Measurements from ENCODE around the gene LMOD1. TPM values are rescaled to one million over a fixed set of nuclear protein-coding genes. Genes with fewer than 3 reads are reported as not detected.
A peak's percentile ranks its signal among the peaks of the same experiment; 100 is the strongest.
"Not testable (repeated sequence)": the region's sequence is repeated elsewhere in the genome, so short reads cannot be mapped to it uniquely, and the experiment has no call there.

Gene LMOD1
- total RNA-seq, 3 donors from 2014 or later, result 11.6 to 442 (median 37.4) TPM

- intact Hi-C loops (cut with DNase I, micrococcal nuclease), result no loop called here
- peak; percentile 64 for ATAC-seq
- H3K4me3 ChIP-seq, result no peak overlapping the region
- no peaks in the 10 kb centered on the region for H3K4me1 ChIP-seq (ENCODE audit: low read depth)
- no peak for DNase-seq
- H3K36me3 ChIP-seq (ENCODE audit: low read depth), result no peaks in the 10 kb centered on the region
- no peak for TF ChIP-seq CTCF (IDR thresholded peaks at IDR 0.05)
- no peaks in the 10 kb centered on the region for H3K9me3 ChIP-seq
Observed at GRCh38 chr1:201904579-201904978, 41.8 kb downstream of the LMOD1 start.

- intact Hi-C loops (cut with DNase I, micrococcal nuclease), result no loop called here
- peak; percentile 26 for ATAC-seq
- DNase-seq, result no peak
- Histone ChIP-seq H3K9me3 (no peaks in the 10 kb centered on the region), H3K36me3 (ENCODE audit: low read depth) (no peaks in the 10 kb centered on the region), H3K4me1 (ENCODE audit: low read depth) (no peaks in the 10 kb centered on the region), H3K4me3 (no peak overlapping the region)
- no peak for TF ChIP-seq CTCF (IDR thresholded peaks at IDR 0.05)
Observed at GRCh38 chr1:201903135-201903534, 43.2 kb downstream of the LMOD1 start.

- no peak for TF ChIP-seq CTCF (IDR thresholded peaks at IDR 0.05)
- no peaks in the 10 kb centered on the region for H3K4me1 ChIP-seq (ENCODE audit: low read depth)
- H3K36me3 ChIP-seq (ENCODE audit: low read depth), result no peaks in the 10 kb centered on the region
- no peak overlapping the region for H3K4me3 ChIP-seq
- intact Hi-C loops (cut with DNase I, micrococcal nuclease), result no loop called here
- DNase-seq (no peak), ATAC-seq (no peak)
- H3K9me3 ChIP-seq, result no peaks in the 10 kb centered on the region
Observed at GRCh38 chr1:201902198-201902597, 44.1 kb downstream of the LMOD1 start.

GRCh38 chr1:201901036-201901435, 45.3 kb downstream of the LMOD1 start:
- H3K9me3 ChIP-seq; H3K4me1 ChIP-seq (ENCODE audit: low read depth); ATAC-seq; H3K4me3 ChIP-seq; DNase-seq; intact Hi-C loops (cut with DNase I, micrococcal nuclease); H3K36me3 ChIP-seq (ENCODE audit: low read depth): not testable (repeated sequence)

GRCh38 chr1:201900476-201900875, 45.9 kb downstream of the LMOD1 start:
- DNase-seq, result no peak
- intact Hi-C loops (cut with DNase I, micrococcal nuclease), result no loop called here
- no peak for TF ChIP-seq CTCF (IDR thresholded peaks at IDR 0.05)
- Histone ChIP-seq H3K4me3 (no peak overlapping the region), H3K4me1 (ENCODE audit: low read depth) (no peaks in the 10 kb centered on the region), H3K9me3 (no peaks in the 10 kb centered on the region), H3K36me3 (ENCODE audit: low read depth) (no peaks in the 10 kb centered on the region)
- no peak for ATAC-seq

GRCh38 chr1:201899683-201900429, 46.5 kb downstream of the LMOD1 start:
- no peak for TF ChIP-seq CTCF (IDR thresholded peaks at IDR 0.05)
- no peaks in the 10 kb centered on the region for H3K4me1 ChIP-seq (ENCODE audit: low read depth)

More at GRCh38 chr1:201899683-201900429, 46.5 kb downstream of the LMOD1 start:
- no peak overlapping the region for H3K4me3 ChIP-seq
- intact Hi-C loops (cut with DNase I, micrococcal nuclease), result loop anchor here in 1 of 2 donors (5.0 kb wide), 1 partner anchor 47 kb away; the partner anchor contains the start of gene LMOD1
- H3K36me3 ChIP-seq (ENCODE audit: low read depth), result no peaks in the 10 kb centered on the region
- no peaks in the 10 kb centered on the region for H3K9me3 ChIP-seq
- ATAC-seq, result no peak
- no peak for DNase-seq
